Trophoblast cell (in vitro differentiated cells and primary cell): ENCODE data around the gene LOXL1. TPM values are rescaled to one million over a fixed set of nuclear protein-coding genes. Genes with fewer than 3 reads are reported as not detected.
A peak's percentile ranks its signal among the peaks of the same experiment; 100 is the strongest.

Experiments used
- DNase-seq, 2 donors: peaks; one replicate each; pipeline ENCODE4 v3.0.0-alpha.2; 2016
- H2AFZ ChIP-seq: 2 replicates; pipeline ENCODE4 v1.6.1; 2013; ENCODE audit warnings: low read length, moderate library complexity, mild to moderate bottlenecking; ENCODE audit not compliant: insufficient read depth, poor library complexity
- H2AK5ac ChIP-seq: 2 replicates; pipeline ENCODE4 v1.6.1; 2013; ENCODE audit warnings: mild to moderate bottlenecking, low read length
- H2BK120ac ChIP-seq: 2 replicates; pipeline ENCODE4 v1.6.1; 2013; ENCODE audit warnings: low read length, mild to moderate bottlenecking, moderate library complexity; ENCODE audit not compliant: insufficient read depth, poor library complexity
- H2BK12ac ChIP-seq: 2 replicates; pipeline ENCODE4 v1.6.1; 2013; ENCODE audit warnings: mild to moderate bottlenecking, low read length, moderate library complexity
- H2BK5ac ChIP-seq: 2 replicates; pipeline ENCODE4 v1.6.1; 2013; ENCODE audit warnings: low read length, low read depth, moderate library complexity, mild to moderate bottlenecking; ENCODE audit not compliant: poor library complexity
- H3K14ac ChIP-seq: 2 replicates; pipeline ENCODE4 v1.6.1; 2013; ENCODE audit warnings: mild to moderate bottlenecking, low read length
- H3K18ac ChIP-seq: 2 replicates; pipeline ENCODE4 v1.6.1; 2013; ENCODE audit warnings: mild to moderate bottlenecking, low read length
- H3K23ac ChIP-seq: 2 replicates; pipeline ENCODE4 v1.6.1; 2013; ENCODE audit warnings: low read length
- H3K27ac ChIP-seq: 2 replicates; pipeline ENCODE4 v1.5.1; 2013; ENCODE audit warnings: low read depth, mild to moderate bottlenecking, inconsistent platforms, low read length, moderate library complexity
- H3K27me3 ChIP-seq: 2 replicates; pipeline ENCODE4 v1.6.1; 2013; ENCODE audit warnings: inconsistent platforms, mild to moderate bottlenecking, low read length, moderate library complexity; ENCODE audit not compliant: insufficient read depth
- H3K36me3 ChIP-seq, 2 experiments: 1 replicate in 1 of 2; 2 replicates in 1 of 2; pipeline ENCODE4 v1.6.1; 2013; ENCODE audit warnings: low read length in 2 of 2, mild to moderate bottlenecking in 2 of 2, moderate library complexity in 1 of 2; ENCODE audit not compliant: insufficient read depth in 2 of 2, control insufficient read depth in 1 of 2
- H3K4ac ChIP-seq: 2 replicates; pipeline ENCODE4 v1.6.1; 2013; ENCODE audit warnings: low read depth, mild to moderate bottlenecking, low read length, moderate library complexity
- H3K4me1 ChIP-seq, 2 experiments: 1 replicate in 1 of 2; 2 replicates in 1 of 2; pipeline ENCODE4 v1.6.1; 2013; ENCODE audit warnings: low read length in 2 of 2, mild to moderate bottlenecking in 2 of 2, moderate library complexity in 1 of 2; ENCODE audit not compliant: insufficient read depth in 2 of 2, control insufficient read depth in 1 of 2
- H3K4me2 ChIP-seq: 2 replicates; pipeline ENCODE4 v1.6.1; 2013; ENCODE audit warnings: inconsistent platforms, mild to moderate bottlenecking, low read length, moderate library complexity
- H3K4me3 ChIP-seq: 2 replicates; pipeline ENCODE4 v1.5.1; 2013; ENCODE audit warnings: mild to moderate bottlenecking, low read depth, low read length, inconsistent platforms
- H3K79me1 ChIP-seq: one replicate; pipeline ENCODE4 v1.6.1; 2013; ENCODE audit warnings: low read length
- H3K79me2 ChIP-seq: 2 replicates; pipeline ENCODE4 v1.6.1; 2013; ENCODE audit warnings: low read length, mild to moderate bottlenecking; ENCODE audit not compliant: control insufficient read depth, insufficient read depth, poor library complexity
- H3K9ac ChIP-seq: 2 replicates; pipeline ENCODE4 v1.6.1; 2013; ENCODE audit warnings: mild to moderate bottlenecking, low read length
- H3K9me3 ChIP-seq: 2 replicates; pipeline ENCODE4 v1.6.1; 2013; ENCODE audit warnings: low read depth, mild to moderate bottlenecking, control low read depth, inconsistent platforms, low read length; ENCODE audit not compliant: insufficient read depth
- H4K12ac ChIP-seq: 2 replicates; pipeline ENCODE4 v1.6.1; 2013; ENCODE audit warnings: low read depth, mild to moderate bottlenecking, low read length, moderate library complexity
- H4K8ac ChIP-seq: 2 replicates; pipeline ENCODE4 v1.6.1; 2013; ENCODE audit warnings: low read depth, mild to moderate bottlenecking, low read length, moderate library complexity
- H4K91ac ChIP-seq: one replicate; pipeline ENCODE4 v1.6.1; 2013; ENCODE audit warnings: low read depth, mild to moderate bottlenecking, low read length, moderate library complexity
- WGBS: extraction: QIAGEN DNeasy Blood & Tissue Kit; methylation state at CpG from one replicate; pipeline ENCODE4 v1.1.7; 2013; ENCODE audit warnings: missing lambda C conversion rate; ENCODE audit not compliant: insufficient read length, insufficient coverage; ENCODE audit errors: extremely low coverage; 5-methylcytosine and 5-hydroxymethylcytosine counted together
- polyA plus RNA-seq: library from polyadenylated mRNA; stranded (reverse); fragments of 200-250 nt; gene quantifications from 2 replicates; pipeline ENCODE4 v1.2.3, GENCODE V29; 2013

The LOXL1 gene
- polyA plus RNA-seq = 64.9 and 67.5 TPM in 2 replicates

- peaks cover 20 to 46% of the 10 kb centered on the region in 2 experiments for H3K4me1 ChIP-seq
- H3K9me3 ChIP-seq = no peaks in the 10 kb centered on the region
- H4K91ac ChIP-seq = peak within 1 kb of the TSS; percentile 90
- no peak within 1 kb of the TSS for H3K23ac ChIP-seq
- H4K12ac ChIP-seq = peak within 1 kb of the TSS; percentile 88
- no peak within 1 kb of the TSS for H2AK5ac ChIP-seq
- peak within 1 kb of the TSS; percentile 71 for H3K4me3 ChIP-seq
- peak within 1 kb of the TSS; percentile 78 for H3K18ac ChIP-seq
- H3K9ac ChIP-seq = no peak within 1 kb of the TSS
- peak within 1 kb of the TSS; percentile 47 for H4K8ac ChIP-seq
- DNase-seq = peak; percentile 87 to 91
- peak within 1 kb of the TSS; percentile 71 for H3K14ac ChIP-seq
- H3K27ac ChIP-seq = no peak within 1 kb of the TSS
- WGBS = no CpG with 5 or more reads among the region's 47 CpGs
- H2BK5ac ChIP-seq = no peak within 1 kb of the TSS
- H3K4ac ChIP-seq = peak within 1 kb of the TSS; percentile 13
- H2AFZ ChIP-seq = peak within 1 kb of the TSS; percentile 13
- peaks cover 6% of the 10 kb centered on the region for H3K27me3 ChIP-seq
- peaks cover 13% of the 10 kb centered on the region for H3K79me1 ChIP-seq
- peak within 1 kb of the TSS; percentile 77 for H2BK120ac ChIP-seq
- peaks cover 8% of the 10 kb centered on the region for H3K79me2 ChIP-seq
- H3K4me2 ChIP-seq = peak within 1 kb of the TSS; percentile 77
- H3K36me3 ChIP-seq = no peaks in the 10 kb centered on the region
- peak within 1 kb of the TSS; percentile 6 for H2BK12ac ChIP-seq
These were observed at the start of gene LOXL1 for GRCh38 chr15:73926219-73927002. TSS of gene LOXL1 (plus strand) at chr15:73926462. CDS start at chr15:73926784, 322 bp downstream.

GRCh38 chr15:73879426-73879825, 46.8 kb upstream of the LOXL1 start:
- Histone ChIP-seq H2AK5ac (no peak overlapping the region), H3K27ac (no peak overlapping the region), H3K79me1 (no peaks in the 10 kb centered on the region), H4K8ac (no peak overlapping the region), H3K9me3 (no peaks in the 10 kb centered on the region), H2BK120ac (no peak overlapping the region), H3K27me3 (no peaks in the 10 kb centered on the region), H3K14ac (no peak overlapping the region), H3K4ac (no peak overlapping the region), H3K36me3 (no peaks in the 10 kb centered on the region), H3K4me2 (no peak overlapping the region), H3K18ac (no peak overlapping the region), H3K4me3 (no peak overlapping the region), H3K9ac (no peak overlapping the region), H2BK12ac (no peak overlapping the region), H2BK5ac (no peak overlapping the region), H3K23ac (no peak overlapping the region), H2AFZ (no peak overlapping the region), H3K79me2 (no peaks in the 10 kb centered on the region), H4K91ac (no peak overlapping the region), H3K4me1 (no peaks in the 10 kb centered on the region), H4K12ac (no peak overlapping the region)
- no CpG with 5 or more reads among the region's 3 CpGs for WGBS
- DNase-seq = no peak

- H3K4me2 ChIP-seq = no peak overlapping the region
- H3K27me3 ChIP-seq = no peaks in the 10 kb centered on the region
- H3K23ac ChIP-seq = no peak overlapping the region
- no peaks in the 10 kb centered on the region for H3K4me1 ChIP-seq
- no CpG with 5 or more reads among the region's 12 CpGs for WGBS
- H2BK120ac ChIP-seq = no peak overlapping the region
- no peaks in the 10 kb centered on the region for H3K79me1 ChIP-seq
- H4K91ac ChIP-seq = no peak overlapping the region
- H3K4me3 ChIP-seq = no peak overlapping the region
- DNase-seq = no peak
- no peaks in the 10 kb centered on the region for H3K79me2 ChIP-seq
- H4K8ac ChIP-seq = no peak overlapping the region
- H2AFZ ChIP-seq = no peak overlapping the region
- H3K9ac ChIP-seq = no peak overlapping the region
- no peak overlapping the region for H3K18ac ChIP-seq
- no peak overlapping the region for H4K12ac ChIP-seq
- H3K9me3 ChIP-seq = no peaks in the 10 kb centered on the region
- H2AK5ac ChIP-seq = no peak overlapping the region
- no peak overlapping the region for H2BK12ac ChIP-seq
- no peak overlapping the region for H3K4ac ChIP-seq
- H3K27ac ChIP-seq = no peak overlapping the region
- H3K14ac ChIP-seq = no peak overlapping the region
- H2BK5ac ChIP-seq = no peak overlapping the region
- H3K36me3 ChIP-seq = no peaks in the 10 kb centered on the region
These were observed 44.5 kb upstream of the LOXL1 start for GRCh38 chr15:73881579-73882320.

GRCh38 chr15:73882761-73883419, 43.4 kb upstream of the LOXL1 start:
- no peaks in the 10 kb centered on the region for H3K9me3 ChIP-seq
- H3K4me1 ChIP-seq = no peaks in the 10 kb centered on the region
- H3K79me1 ChIP-seq = no peaks in the 10 kb centered on the region
- H2BK120ac ChIP-seq = no peak overlapping the region
- no peak overlapping the region for H3K4me2 ChIP-seq
- no CpG with 5 or more reads among the region's 10 CpGs for WGBS
- no peak overlapping the region for H2AK5ac ChIP-seq
- H3K4ac ChIP-seq = no peak overlapping the region
- H4K8ac ChIP-seq = no peak overlapping the region
- H3K9ac ChIP-seq = no peak overlapping the region
- no peak overlapping the region for H2BK12ac ChIP-seq
- no peak overlapping the region for H2BK5ac ChIP-seq
- H3K27me3 ChIP-seq = no peaks in the 10 kb centered on the region
- H2AFZ ChIP-seq = no peak overlapping the region
- no peak overlapping the region for H3K4me3 ChIP-seq
- DNase-seq = no peak
- no peak overlapping the region for H3K14ac ChIP-seq
- no peak overlapping the region for H4K12ac ChIP-seq
- H3K27ac ChIP-seq = no peak overlapping the region
- H3K18ac ChIP-seq = no peak overlapping the region
- H3K79me2 ChIP-seq = no peaks in the 10 kb centered on the region
- no peak overlapping the region for H4K91ac ChIP-seq
- no peak overlapping the region for H3K23ac ChIP-seq
- H3K36me3 ChIP-seq = no peaks in the 10 kb centered on the region
